GM10847 (cell line): Measurements from ENCODE around the gene PRICKLE4.

Experiments used
- POLR2A ChIP-seq: IDR thresholded peaks from 2 replicates; pipeline ENCODE4 v1.6.1; 2011; ENCODE audit not compliant: insufficient read length; ENCODE audit errors: extremely low read depth

Gene PRICKLE4

DNA sequence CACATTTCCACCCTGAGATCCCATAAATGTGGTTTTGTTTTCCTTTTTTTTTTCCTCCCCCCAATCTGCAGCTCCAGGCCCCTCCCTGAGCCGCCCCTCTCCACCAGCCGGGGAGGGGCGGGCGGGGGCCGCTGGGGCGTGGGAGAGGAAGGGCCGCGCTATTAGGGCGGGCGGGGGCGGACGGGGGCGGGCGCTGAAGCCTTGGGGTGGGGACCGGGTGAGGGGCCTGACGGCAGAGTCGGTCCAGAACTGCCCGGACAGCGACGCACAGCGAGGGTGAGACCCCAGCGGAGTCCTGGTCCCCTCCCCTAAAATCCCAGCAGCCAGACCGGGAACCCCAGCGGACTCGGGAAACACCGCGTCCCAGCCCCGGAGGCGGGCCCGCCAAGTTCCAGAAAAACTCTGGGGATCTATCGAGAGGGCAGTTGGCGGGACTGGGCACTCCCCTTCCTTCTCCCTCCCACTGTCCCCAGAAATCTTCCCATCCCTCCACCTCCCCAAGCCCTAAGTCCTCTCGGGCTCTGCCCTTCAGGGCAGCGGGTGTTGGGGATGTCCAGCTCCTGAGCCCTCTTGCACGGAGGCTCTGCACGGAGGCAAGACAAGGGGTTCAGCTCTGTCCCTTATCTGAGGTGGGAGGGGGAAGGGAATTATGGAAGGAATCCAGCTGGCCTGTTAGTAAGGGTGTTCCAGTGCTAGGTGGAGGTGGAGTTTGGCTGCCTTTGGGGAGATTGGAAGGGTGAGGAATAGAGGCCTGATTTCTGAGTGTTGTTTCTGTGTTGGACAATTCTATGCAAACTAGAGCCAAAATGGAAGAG, at the start of gene PRICKLE4:
TSS of gene PRICKLE4 (plus strand) at position 232 of the 815 bp plus-strand sequence. CDS start 2,692 bp downstream, outside the sequence.
- no peak for TF ChIP-seq POLR2A

GRCh38 chr6:41731561-41732086, 49.0 kb upstream of the PRICKLE4 start:
- no peak for TF ChIP-seq POLR2A

DNA sequence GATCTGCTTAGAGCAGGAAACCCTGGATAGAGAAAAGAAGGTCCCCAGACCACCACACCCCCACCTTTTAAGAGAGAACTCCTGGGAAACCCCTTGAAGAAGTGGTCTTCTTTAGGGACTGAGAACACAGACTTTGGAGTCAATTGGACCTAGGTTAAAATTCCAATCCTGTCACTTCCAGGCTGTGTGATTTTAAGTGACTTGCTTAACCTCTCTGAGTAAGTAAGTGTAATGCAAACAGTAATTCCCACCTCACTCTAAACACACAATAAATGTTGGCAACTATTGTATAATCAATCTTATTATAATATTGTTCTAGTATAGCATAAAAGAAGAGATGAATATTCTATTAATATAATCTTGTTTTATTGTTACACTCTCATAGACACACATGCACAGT, 48.4 kb upstream of the PRICKLE4 start:
- TF ChIP-seq POLR2A = no peak

GRCh38 chr6:41732591-41733359, 47.8 kb upstream of the PRICKLE4 start:
- peak; percentile 20 for TF ChIP-seq POLR2A

- TF ChIP-seq POLR2A = no peak
Observed at GRCh38 chr6:41733360-41733706, 47.2 kb upstream of the PRICKLE4 start.

GRCh38 chr6:41733707-41734665, 46.6 kb upstream of the PRICKLE4 start:
- peak; percentile 67 for TF ChIP-seq POLR2A

GRCh38 chr6:41734666-41735426, 45.7 kb upstream of the PRICKLE4 start:
- TF ChIP-seq POLR2A = no peak

GRCh38 chr6:41735427-41736185, 45.0 kb upstream of the PRICKLE4 start, which contains the start of gene TFEB:
TFEB (minus strand) TSS chr6:41735608; CDS start chr6:41691213, 44,395 bp downstream.
- TF ChIP-seq POLR2A = no peak

DNA sequence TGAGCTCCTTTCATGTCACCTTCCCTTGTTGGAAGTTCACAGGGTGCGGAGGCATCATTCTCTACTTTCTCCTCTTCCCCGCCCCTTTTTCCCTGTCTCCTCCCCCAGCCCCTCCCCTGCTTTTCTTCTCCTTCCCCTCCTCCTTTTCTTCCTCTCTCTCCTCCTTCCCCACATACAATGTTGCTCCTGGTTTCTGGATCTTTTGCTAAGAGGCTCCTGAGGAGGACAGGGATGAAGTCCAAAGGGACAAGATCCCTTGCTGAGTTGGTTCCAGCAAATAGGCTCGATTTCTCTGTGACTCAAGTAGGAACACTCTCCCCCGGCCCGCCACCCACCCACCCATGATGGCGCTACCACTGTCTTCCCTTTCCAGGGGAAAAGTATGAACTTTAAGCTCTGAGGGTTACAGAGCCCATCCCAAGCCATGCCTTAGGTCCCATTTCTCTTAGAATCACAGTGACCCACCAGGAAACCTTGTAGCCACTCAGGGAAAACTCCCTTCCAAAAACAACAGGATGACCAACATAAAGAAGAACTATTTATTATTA, 44.3 kb upstream of the PRICKLE4 start:
- TF ChIP-seq POLR2A = no peak

DNA sequence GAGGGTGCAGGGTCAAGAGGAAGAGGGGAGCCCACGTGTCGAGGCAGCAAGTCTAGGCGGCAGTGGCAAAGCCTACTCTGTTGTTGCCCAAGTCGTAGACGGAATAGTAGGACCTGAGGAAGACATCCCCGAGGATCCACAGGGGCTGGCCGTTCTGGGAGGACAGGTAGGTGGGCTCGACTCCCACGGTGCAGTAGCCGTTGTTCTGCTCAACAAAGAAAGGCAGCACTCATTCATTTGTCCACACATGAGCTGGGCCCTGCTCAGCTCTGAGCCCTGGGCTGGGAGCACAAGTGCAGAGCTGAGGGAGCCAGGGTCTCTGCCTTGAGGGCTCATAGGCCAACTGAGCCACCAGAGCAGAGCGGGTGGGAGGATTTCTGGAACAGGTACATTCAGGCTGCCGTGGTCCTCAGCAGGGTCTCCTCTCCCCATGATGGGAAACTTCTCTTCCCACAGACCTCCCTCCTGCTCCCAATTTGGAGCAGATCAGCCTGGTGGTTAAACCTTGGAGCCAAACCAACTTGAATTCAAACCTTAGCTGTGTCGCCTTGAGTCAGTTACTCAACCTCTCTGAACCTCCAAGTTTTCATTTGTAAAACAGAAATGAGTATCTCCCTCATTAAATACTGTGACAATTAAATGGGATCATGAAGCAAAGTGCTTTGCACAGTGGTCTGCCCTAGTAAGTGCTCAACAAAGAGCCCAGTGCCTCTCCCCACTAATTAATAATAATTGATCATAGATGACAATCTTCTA, 43.6 kb upstream of the PRICKLE4 start:
- TF ChIP-seq POLR2A = no peak

DNA sequence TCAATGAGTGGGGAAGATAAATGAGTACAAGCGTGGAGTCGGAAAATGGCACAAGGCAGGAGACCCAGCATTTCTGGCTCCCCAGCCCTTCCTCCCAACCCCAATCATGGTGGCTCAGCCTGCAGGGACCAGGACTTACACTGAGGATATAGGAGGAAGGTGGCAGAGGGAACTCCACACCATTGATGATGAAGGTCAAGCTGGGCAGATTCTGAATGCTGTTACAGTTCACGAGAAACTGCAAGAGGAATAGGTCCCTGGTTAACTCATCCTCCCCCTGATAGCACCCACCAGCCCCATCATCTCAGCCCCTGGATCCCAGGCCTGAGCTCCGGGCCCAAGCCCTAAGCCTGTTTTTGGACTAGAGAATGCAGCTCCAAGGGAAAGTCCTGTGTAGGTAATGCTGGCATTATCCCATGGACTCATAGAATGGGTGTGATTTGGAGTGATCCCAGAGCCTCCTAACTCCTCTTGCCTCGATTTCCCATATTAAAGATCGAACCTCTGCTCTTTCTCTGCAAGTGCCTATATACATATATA, 42.9 kb upstream of the PRICKLE4 start:
- TF ChIP-seq POLR2A = no peak

- no peak for TF ChIP-seq POLR2A
Observed at GRCh38 chr6:41739041-41739440, 41.5 kb upstream of the PRICKLE4 start.
